HL-60 (cell line): Measurements from ENCODE around the gene PJA1.

Experiments used
- DNase-seq, 2 experiments: peaks; one replicate each; pipeline ENCODE4 v3.0.0-alpha.2; 2010 to 2020; ENCODE audit warnings: low read depth in 1 of 2, low spot score in 1 of 2
- H3K27ac ChIP-seq: fragments of 250-450 bp; sonication (Bioruptor Pico); replicated peaks from 2 replicates; pipeline ENCODE4 v1.5.1; 2020; ENCODE audit warnings: mild to moderate bottlenecking, moderate library complexity
- H3K27me3 ChIP-seq: fragments of 250-450 bp; sonication (Bioruptor Pico); 2 replicates; pipeline ENCODE4 v1.5.1; 2021; ENCODE audit warnings: mild to moderate bottlenecking, moderate library complexity; ENCODE audit not compliant: insufficient read depth, poor library complexity, severe bottlenecking
- H3K4me3 ChIP-seq: replicated peaks from 2 replicates; pipeline ENCODE4 v1.5.1; 2011; ENCODE audit warnings: mild to moderate bottlenecking, control low read depth, low read length; ENCODE audit not compliant: insufficient read depth
- CTCF ChIP-seq: IDR thresholded peaks from one replicate; pipeline ENCODE4 v1.5.1; 2011; ENCODE audit warnings: low read length, control low read depth, inconsistent platforms; ENCODE audit not compliant: insufficient read depth
- GABPA ChIP-seq: IDR thresholded peaks from 2 replicates; pipeline ENCODE4 v1.6.1; 2012; ENCODE audit warnings: low read depth
- POLR2AphosphoS5 ChIP-seq: IDR thresholded peaks from 2 replicates; pipeline ENCODE4 v1.6.1; 2012; ENCODE audit warnings: low read depth
- REST ChIP-seq: IDR thresholded peaks from 2 replicates; pipeline ENCODE4 v1.6.1; 2012; ENCODE audit warnings: low read depth; ENCODE audit not compliant: insufficient replicate concordance
- SPI1 ChIP-seq: IDR thresholded peaks from 2 replicates; pipeline ENCODE4 v1.6.1; 2012; ENCODE audit warnings: low read depth, mild to moderate bottlenecking, borderline replicate concordance

PJA1 gene

GRCh38 chrX:69125094-69125493 lies 40.2 kb downstream of the PJA1 start:
- Histone ChIP-seq H3K27me3 (peaks cover 6% of the 10 kb centered on the region), H3K27ac (no peak overlapping the region), H3K4me3 (no peak overlapping the region)
- no peak for DNase-seq
- TF ChIP-seq REST, result no peak
- no peak for TF ChIP-seq CTCF
- TF ChIP-seq POLR2AphosphoS5, result no peak
- no peak for TF ChIP-seq GABPA
- TF ChIP-seq SPI1, result no peak

- Histone ChIP-seq H3K27ac (no peak overlapping the region), H3K4me3 (no peak overlapping the region), H3K27me3 (peaks cover 6% of the 10 kb centered on the region)
- TF ChIP-seq REST (no peak), GABPA (no peak)
- DNase-seq, result no peak
These were observed 41.1 kb downstream of the PJA1 start for GRCh38 chrX:69124108-69124507.

- no peak for DNase-seq
- H3K27me3 ChIP-seq, result peaks cover 6% of the 10 kb centered on the region
- no peak overlapping the region for H3K27ac ChIP-seq
- TF ChIP-seq POLR2AphosphoS5 (no peak), SPI1 (no peak), CTCF (no peak)
- no peak overlapping the region for H3K4me3 ChIP-seq
These were observed 41.8 kb downstream of the PJA1 start for GRCh38 chrX:69123481-69123880.

- TF ChIP-seq CTCF (no peak), SPI1 (no peak), POLR2AphosphoS5 (no peak)
- Histone ChIP-seq H3K27me3 (no peaks in the 10 kb centered on the region), H3K4me3 (no peak overlapping the region), H3K27ac (no peak overlapping the region)
- no peak for DNase-seq
These were observed 43.8 kb downstream of the PJA1 start for GRCh38 chrX:69121321-69122000.
